Fibroblast of peridontal ligament (primary cell): ENCODE measurements around the gene LAMA2.

ENCODE experiments used
- DNase-seq: peaks from one replicate; pipeline ENCODE4 v3.0.0-alpha.2; 2010; ENCODE audit errors: extremely low read depth

LAMA2 gene

GRCh38 chr6:129359811-129360681, 477.1 kb downstream of the LAMA2 start:
- peak; percentile 36 for DNase-seq

GRCh38 chr6:129360682-129360955, 477.7 kb downstream of the LAMA2 start:
- DNase-seq = no peak

- DNase-seq = no peak
Measured at GRCh38 chr6:129364037-129364436, 481.1 kb downstream of the LAMA2 start.

DNA sequence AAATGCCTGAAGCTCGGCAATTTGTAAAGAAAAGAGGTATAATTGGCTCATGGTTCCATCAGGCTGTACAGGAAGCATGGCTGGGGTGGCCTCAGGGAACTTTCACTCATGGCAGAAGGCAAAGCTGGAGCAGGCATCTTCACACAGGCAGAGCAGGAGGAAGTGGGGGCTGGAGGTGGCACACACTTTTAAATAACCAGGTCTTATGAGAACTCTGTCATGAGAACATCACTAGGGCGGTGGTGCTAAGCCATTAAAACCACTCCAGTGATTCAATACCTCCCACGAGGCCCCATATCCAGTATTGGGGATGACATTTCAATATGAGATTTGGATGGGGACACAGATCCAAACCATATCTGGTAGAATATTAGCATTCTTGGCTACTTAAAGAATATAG, 481.8 kb downstream of the LAMA2 start:
- no peak for DNase-seq

GRCh38 chr6:129368076-129368475, 485.1 kb downstream of the LAMA2 start:
- no peak for DNase-seq

DNA sequence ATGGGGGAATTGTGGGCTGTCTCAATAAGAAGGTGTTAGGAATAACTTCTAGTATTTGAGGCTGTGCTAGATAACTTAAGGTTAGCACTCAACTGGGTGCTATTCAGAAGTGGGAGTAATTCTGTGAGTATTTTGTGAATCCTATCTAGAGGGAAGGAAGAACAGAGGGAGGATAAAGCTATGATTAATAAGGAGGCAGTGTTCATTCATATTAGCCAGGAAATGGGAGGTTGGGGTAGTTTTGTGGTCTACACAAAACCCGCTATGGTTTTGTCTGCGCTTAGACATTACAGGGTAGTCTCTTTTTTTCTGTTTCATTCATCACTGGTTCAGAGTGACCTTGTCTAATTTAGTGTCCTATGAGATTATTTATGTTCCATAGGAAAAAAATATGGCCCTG, 486.0 kb downstream of the LAMA2 start:
- DNase-seq = no peak

- no peak for DNase-seq
Measured at GRCh38 chr6:129369737-129370136, 486.8 kb downstream of the LAMA2 start.

DNA sequence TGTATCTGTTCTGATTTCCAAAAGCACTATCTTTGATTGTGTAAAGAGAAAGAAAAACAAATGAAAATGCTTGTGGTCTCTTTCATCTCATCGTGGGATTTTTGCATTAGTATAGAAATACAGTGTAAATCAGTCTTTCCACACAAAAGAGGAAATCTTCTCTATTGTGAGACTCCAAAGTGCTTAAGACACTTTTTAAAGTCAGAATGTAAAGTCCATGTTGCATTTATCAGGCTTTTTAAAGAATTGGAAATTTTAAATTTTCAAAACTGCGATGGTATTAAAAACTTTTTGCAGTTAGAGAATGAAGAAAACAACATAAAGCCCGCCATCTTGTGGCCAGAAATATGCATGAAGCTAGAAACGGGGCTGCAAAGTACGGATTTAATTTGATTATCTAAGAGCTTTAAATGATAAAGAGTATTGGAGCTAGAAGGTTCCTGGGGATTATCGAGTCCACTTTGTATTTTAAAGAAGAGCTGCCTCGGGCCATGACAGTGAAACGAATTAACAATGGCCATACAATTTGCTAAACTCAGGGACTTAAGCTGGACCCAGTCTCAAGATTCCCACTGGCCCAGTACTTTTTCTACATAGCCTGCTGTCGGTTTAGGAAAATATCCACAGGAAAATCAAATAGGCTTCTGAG, 487.5 kb downstream of the LAMA2 start:
- peak; percentile 76 for DNase-seq

DNA sequence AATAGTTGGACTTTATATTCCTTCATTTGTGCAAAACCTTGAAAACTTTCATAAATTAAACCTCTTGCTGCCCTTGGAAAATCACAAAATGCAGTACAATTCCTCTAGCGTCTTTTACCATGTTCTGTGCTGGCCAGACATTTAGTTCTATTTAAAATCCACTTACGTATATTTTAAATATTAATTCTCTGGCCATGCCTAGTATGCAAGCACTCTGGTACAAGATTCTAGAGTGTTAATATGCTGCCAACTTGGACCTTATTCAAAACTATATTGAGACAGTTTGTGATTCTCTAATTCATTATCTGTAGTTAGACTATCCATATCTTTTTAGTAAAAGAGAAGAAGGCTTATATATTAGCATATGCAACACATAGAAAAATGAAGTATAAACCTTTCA, 498.9 kb downstream of the LAMA2 start:
- DNase-seq = no peak

DNA sequence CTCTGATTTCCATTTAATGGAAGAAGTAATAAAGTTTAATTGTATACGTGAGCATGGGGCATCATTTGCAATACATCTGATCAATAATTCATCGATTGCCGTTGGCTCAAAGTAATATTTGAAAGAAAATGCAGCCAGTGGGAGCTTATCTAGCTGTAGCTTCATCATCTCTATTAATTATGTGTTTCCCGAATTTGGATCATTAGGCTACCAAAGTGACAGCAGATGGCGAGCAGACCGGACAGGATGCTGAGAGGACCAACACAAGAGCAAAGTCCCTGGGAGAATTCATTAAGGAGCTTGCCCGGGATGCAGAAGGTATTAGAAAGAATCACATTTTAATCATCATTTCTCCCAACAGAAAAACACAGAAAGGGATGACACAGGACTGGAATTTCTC, 500.0 kb downstream of the LAMA2 start:
- DNase-seq = no peak

- no peak for DNase-seq
Measured at GRCh38 chr6:129385117-129385516, 502.2 kb downstream of the LAMA2 start.

DNA sequence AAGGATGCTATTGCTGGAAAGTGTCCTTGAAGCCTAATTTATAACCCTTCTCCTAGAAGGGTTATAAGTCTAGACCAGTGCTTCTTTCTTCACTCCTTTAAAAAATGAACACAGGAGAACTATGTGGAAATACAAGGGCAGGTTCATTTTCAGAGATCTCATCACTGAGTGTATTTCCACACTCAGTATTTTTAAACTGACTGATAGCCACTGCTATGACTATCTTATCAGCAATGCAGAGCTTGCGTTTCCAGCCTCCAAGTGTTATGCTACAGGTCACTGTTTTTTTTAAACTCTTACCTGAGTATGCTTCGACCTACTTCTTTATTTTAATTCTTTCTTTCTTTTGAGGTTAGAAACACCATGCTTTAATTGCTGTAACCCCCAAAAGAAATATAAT, 508.0 kb downstream of the LAMA2 start:
- no peak for DNase-seq

- no peak for DNase-seq
Measured at GRCh38 chr6:129393654-129394053, 510.7 kb downstream of the LAMA2 start.

DNA sequence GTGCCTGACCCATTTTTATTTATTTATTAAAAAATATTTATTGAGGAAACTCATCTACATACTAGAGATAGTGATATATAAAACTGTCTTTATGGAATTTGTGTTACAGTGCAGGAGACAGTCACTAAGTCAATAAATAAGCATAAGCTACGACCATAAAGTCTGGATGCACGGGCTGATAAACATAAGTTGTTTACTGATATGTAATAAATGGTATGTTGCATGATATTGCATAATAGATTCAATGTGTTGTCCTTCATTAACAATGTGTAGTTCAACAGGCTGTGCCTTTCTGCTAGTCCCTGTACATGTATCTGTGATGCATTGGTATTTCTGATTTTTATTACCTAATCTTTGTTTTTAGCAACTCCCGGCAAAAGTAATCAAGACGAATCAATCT, 515.8 kb downstream of the LAMA2 start:
- no peak for DNase-seq

- no peak for DNase-seq
Measured at GRCh38 chr6:129402244-129402643, 519.3 kb downstream of the LAMA2 start.

GRCh38 chr6:129411092-129411491, 528.2 kb downstream of the LAMA2 start:
- no peak for DNase-seq

GRCh38 chr6:129416337-129416990, 533.5 kb downstream of the LAMA2 start:
- no peak for DNase-seq

- no peak for DNase-seq
Measured at GRCh38 chr6:129417416-129418086, 534.6 kb downstream of the LAMA2 start.

GRCh38 chr6:129419324-129419723, 536.4 kb downstream of the LAMA2 start:
- DNase-seq = no peak

DNA sequence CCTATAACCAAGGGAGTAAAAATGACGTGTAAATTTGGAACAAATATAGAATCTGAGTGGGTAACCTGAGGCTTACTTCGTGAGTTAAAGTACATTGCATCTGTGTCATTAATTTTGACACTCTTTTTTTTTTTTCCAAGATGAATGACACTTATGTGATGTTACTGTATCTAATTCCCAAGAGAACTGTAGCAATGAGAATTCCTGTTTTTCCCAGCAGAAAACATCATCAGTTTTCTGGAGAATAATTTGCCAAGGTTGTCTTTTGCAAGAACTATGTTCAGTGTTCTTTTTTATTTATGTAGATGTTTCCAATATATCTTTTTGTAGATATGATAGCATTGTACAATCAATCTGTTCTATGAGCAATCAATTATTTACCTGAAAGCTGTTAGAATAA, 543.4 kb downstream of the LAMA2 start:
- DNase-seq = no peak

DNA sequence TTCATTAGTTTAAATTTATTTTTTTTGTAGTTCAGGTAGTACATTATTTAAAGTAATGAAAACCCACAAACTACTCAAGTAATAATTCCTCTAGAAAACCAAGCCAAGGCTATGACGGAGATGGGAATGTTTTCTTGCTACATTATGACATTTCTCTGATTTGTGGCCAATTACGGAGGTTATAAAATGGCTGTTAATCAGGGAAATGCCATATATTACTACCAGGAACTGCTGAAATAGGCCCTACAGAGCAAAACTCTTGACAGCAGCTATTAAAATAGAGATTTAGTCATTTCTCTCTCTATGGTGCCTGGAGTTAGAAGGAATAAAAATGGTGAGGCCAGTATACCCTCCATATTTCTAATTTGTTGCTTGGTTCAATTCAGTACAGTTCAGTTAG, 547.0 kb downstream of the LAMA2 start:
- no peak for DNase-seq

- peak; percentile 2 for DNase-seq
Measured at GRCh38 chr6:129432738-129433137, 549.8 kb downstream of the LAMA2 start.

DNA sequence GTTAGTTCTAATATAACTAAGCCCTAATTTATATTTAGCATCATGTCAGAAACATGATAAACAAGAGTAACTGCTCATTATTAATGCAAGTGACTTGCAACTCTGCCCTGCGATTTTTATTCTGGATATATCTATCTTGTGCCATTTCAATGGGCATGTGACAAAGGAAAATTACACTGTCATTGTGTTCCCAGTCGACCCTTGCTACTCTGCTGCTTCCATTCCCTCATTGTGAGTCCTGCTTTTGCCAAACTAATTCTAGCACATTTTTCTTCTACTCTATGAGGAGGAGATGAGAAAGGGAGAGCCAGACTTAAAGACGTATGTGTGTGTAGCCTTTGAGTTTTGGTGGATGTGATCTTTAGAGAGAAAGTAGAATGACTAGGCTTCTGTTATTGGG, 551.2 kb downstream of the LAMA2 start:
- no peak for DNase-seq
